Stimulated activated CD4-positive, alpha-beta T cell treated with anti-CD3 and anti-CD28 coated beads, TNF-alpha, amount 100 ng/mL, for 4 hours (primary cell): Measurements from ENCODE around the gene FNIP2.
"Not testable (repeated sequence)": the region's sequence is repeated elsewhere in the genome, so short reads cannot be mapped to it uniquely, and the experiment has no call there.

Experiments
- DNase-seq, 3 experiments: peaks; one replicate each; pipeline ENCODE4 v3.0.0-alpha.2; 2020; ENCODE audit warnings: low read depth in 3 of 3

The FNIP2 gene

DNA sequence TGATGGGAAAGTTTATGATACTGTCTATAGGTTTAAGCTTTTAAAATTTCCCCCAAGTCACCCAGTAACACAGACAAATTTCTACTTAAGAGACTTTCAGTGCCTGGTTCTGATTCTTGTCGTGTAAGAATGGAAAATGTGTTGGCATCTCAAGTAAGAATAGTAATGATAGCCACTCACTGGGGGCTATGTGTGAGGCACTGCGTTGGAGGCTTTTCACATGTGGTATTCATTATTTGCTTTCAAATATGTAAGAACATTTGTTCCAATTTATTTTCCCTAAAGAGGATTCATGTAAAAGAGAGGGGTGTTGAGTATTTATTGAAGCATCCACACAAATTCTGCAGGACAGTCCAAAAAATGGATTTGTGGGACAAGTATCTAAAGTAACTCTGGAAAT is 143.6 kb downstream of the FNIP2 start:
- no peak for DNase-seq

DNA sequence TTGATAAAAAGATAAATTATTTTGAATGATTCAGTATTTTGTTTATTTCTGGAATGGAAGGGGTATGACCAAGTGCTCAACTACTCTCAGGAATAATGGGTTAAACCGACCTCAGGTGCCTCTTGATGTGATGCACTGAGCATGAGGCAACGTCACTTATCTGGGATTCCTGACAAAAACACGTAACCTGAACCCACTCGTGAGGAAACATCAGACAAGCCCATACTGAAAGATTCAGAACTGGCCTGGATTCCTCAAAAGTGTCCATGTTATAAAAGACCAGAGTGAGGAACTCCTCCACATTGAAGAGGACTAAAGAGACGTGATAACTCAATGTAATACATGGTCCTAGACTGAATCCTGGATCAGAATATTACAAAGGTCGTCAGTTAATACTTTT is 144.0 kb downstream of the FNIP2 start:
- no peak for DNase-seq

DNA sequence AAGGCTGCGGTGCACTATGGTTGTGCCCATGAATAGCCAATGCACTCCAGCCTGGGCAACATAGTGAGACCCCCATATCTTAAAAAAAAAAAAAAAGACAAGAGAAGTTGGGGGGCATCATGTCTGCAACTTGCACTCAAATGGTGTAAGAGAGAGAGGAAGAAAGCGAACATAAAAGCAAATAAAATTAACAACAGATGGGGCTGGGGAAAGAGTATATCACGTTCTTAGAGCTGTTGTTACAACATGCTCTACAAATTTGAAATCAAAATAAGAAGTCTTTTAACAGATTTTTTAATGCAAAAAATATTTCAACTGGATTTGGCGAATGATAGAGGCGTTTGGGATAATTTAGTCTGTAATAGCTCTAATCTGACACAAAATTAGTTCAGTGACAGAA is 144.9 kb downstream of the FNIP2 start:
- DNase-seq = no peak

DNA sequence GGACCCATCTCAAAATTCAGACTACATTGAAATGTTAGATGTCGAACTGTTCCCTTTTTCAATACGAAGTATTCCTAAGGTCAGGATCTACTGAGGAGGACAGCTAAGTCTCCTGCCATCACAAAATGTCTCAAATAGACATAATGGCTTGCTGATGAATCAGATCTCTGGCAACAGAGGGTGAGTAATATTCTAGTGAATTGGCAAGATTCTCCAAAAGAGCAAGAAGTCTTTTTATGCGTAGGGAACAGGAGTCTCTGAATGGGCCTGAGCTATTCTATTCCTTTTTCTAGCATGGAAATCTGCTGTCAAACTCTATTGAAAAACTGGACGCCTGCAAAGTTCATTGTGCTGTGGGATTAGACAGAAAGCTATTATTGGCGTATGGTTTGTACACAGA is 145.4 kb downstream of the FNIP2 start:
- no peak for DNase-seq

DNA sequence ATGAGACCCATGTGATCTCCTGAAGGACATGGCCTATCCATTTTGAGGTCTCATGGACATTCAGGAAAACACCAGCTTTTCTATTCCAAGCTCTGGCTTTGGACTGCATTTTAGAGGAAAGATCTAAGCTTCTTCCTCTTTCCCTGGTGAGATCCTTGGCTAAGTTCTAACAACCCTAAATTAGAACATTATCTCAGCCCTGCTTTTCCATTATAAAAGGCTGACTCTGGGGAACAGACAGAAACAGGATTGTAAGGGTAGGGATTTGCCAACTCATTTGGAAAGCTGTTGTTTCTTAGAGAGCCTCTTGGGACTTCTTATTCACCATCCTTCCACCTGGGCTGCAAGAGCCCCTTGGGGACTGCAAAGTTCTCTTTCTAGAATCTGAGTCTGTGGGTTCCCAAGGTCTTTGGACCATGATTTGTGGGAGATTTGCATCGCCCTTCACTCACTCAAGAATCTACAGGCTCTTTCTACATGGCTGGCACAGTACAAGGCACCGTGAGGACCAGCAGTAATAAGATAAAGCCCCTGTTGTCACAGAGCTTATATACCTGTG is 146.9 kb downstream of the FNIP2 start:
- DNase-seq = no peak

DNA sequence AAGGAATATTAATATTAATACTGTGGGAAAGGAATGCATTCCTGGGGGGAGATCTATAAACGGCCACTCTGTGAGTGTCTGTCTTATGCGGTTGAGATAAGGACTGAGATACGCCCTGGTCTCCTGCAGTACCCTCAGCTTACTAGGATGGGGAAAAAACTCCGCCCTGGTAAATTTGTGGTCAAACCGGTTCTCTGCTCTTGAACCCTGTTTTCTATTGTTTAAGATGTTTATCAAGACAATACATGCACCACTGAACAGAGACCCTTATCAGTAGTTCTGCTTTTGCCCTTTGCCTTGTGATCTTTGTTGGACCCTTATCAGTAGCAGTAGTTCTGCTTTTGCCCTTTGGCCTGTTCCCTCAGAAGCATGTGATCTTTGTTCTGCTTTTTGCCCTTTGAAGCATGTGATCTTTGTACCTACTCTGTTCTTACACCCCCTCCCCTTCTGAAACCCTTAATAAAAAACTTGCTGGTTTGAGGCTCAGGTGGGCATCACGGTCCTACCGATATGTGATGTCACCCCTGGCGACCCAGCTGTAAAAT is 151.7 kb downstream of the FNIP2 start:
- not testable (repeated sequence) for DNase-seq

DNA sequence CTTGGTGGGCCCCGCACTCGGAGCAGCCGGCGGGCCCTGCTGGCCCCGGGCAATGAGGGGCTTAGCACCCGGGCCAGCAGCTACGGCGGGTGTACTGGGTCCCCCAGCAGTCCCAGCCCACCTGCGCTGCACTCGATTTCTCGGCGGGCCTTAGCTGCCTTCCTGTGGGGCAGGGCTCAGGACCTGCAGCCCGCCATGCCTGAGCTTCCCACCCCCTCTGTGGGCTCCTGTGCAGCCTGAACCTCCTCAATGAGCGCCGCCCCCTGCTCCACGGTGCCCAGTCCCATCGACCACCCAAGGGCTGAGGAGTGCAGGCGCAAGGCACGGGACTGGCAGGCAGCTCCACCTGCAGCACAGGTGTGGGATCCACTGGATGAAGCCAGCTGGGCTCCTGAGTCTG is 158.9 kb downstream of the FNIP2 start:
- not testable (repeated sequence) for DNase-seq

DNA sequence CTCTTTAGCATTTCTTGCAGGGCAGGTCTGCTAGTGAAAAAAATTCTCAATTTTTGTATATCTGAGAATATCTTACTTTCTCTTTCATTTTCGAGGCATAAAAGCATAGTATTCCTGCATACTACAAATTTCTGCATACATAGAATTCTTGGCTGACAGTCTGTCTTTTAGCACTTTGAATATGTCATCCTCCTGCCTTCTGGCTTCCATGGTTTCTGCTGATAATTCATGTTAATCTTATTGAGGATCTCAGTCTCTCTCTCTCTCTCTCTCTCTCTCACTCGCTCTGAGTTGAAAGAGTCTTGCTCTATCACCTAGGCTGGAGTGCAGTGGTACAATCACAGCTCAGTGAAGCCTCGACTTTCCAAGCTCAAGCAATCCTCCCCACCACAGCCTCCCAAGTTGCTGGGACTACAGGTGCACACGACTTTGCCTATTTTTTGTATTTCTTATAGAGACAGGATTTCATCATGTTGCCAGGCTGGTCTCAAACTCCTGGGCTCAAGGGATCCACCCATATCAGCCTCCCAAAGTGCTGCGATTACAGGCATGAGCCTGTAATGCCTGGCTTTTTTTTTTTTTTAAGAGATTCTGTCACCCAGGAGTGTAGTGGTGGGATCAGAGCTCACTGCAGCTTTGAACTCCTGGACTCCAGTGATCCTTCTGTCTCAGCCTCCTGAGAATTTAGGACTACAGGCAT is 161.3 kb downstream of the FNIP2 start:
- no peak for DNase-seq

DNA sequence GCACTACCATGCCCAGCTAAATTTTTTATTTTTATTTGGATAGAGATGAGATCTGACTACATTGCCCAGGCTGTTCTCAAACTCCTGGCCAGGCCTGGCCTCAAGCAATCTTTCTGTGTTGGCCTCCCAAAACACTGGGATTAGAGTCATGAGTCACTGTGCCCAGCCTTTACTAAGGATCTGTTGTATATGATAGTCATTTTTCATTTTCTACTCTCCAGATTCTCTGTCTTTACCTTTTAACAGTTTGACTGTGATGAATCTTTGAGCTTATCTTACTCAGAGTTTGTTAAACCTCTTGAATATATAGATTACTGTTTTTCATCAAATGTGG is 161.8 kb downstream of the FNIP2 start:
- no peak for DNase-seq

DNA sequence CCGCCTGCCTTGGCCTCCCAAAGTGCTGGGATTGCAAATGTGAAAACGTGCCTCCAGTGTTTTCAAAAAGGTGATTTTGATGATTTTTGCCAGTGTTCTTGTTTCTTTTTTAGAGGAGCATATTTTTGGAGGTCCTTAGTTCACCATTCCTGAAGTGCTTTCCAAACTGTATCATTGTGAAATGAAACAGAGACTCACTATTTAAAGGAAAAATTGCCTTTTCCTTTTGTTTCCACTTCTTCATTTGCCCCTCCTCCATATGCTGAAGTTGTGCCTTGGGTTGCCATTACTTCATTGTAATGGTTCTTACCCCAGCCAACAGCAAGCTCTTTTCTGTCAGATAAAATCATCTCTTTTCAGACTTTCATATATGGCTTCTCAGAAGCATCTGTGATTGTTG is 164.4 kb downstream of the FNIP2 start:
- DNase-seq = no peak

DNA sequence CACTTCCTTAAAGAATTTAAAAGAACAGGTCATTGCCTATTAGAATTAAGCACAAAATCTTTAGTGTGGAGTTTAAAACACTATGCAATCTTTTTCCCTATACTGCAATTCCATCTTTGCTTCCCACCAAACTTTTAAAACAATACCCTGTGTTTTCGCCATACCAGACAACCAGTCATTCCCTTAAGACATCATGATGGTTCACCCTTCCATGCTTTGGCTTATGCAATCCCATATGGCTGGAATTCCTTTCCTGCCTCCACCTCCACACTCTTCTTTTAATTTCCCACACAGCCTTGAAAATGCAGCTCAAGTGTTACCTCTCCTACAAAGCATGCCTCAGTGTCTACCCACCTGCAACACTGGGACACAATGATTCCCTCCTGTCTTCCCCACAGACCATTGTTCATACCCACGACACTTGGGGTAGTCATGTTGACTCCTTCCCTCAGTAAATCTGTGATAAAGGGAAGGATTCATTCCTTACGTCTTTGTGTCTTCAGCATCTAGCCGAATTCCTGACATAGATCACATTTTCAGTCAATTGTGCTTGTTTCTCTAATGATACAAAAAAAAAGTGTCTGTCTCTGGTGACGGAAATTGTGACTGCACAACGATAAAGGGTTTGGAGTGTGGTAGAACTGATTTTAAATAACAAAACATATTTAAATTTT is 166.3 kb downstream of the FNIP2 start:
- no peak for DNase-seq

DNA sequence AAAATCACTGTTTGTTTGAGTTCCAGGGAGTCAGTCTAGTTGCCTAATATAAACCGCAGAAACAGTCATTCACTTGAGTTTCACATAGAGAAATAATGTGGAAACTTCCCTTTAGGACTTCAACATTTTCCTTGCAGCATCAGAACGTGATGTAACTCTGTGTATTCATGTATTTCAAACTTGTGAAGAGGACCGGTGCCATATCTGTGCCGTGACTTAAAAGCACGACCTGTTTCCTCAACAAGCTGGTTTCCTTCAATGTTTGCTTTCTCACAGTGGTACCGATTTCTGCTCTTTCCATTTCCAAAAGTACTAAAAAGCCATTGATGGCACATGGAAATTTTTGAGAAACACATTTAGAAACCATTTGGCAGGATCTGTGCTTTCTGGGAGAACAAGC is 167.4 kb downstream of the FNIP2 start:
- DNase-seq = no peak

DNA sequence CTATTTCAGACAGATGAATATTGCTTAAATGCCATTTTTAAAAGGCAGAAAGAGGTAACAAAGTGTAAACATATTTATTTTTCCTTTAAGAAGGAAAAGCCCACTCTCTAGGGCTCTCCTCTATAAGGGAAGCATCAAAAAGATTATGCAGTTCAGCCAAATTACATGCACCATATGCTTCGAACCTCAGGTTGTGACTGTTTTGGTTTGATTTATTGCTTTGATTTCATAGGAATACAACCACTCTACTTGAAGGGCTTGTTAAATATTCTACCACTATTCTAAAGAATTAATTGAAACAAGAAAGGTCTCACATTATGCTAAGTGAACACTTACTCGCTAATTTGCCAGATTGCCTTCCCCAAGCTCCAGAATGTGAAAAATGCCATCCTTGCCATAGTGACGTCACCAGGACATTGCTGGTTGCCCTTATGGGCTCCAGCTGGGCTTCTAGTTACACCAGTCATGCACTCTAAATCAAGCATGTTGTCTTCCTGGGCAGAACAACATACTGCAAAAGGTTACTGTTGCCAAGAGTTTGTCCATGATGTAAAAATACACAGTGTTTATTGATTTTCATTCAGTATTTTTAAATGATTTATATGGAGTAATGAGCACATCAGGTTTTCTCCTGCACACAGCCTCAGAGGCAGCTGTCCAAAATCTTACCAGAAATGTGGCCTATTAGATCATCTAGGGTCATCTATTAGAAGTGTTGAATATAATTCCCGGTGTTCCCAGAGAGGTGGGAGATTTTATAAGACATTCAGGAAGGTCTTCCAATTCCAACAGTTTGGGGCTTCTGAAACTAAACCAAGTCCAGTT is 169.6 kb downstream of the FNIP2 start:
- no peak for DNase-seq

DNA sequence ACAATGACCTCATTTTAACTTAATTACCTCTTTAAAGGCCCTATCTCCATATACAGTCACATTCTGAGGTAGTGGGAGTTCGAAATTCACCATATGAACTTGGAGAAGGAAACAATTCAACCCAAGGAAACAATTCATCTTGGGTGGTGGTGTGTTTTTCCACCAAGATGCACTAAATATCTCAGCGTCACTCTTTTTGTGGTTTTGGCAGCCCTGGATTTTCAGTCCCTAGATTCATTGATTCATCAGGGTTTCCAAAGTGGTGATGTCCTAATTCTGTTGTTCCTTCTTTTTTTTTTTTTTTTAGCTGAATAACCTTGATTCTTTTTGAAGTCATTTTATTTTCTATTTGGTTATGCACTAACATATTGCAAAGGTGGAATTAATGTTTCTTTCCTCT is 171.4 kb downstream of the FNIP2 start:
- DNase-seq = no peak

DNA sequence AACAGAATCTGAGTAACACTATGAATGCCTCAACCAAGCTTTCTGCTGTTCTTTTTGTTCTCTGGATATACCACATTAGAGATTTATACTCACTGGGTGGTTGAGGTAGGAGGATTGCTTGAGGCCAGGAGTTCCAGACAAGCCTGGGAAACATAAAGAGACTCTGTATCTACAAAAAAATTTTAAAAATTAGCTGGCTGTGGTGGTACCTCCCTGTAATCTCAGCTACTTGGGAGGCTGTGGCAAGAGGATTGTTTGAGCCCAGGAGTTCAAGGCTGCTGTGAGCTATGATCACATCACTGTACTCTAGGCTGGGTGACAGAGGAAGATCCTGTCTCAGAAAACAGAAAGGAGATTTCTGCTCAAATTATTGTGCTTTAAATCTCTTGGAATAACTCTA is 172.5 kb downstream of the FNIP2 start:
- DNase-seq = no peak

DNA sequence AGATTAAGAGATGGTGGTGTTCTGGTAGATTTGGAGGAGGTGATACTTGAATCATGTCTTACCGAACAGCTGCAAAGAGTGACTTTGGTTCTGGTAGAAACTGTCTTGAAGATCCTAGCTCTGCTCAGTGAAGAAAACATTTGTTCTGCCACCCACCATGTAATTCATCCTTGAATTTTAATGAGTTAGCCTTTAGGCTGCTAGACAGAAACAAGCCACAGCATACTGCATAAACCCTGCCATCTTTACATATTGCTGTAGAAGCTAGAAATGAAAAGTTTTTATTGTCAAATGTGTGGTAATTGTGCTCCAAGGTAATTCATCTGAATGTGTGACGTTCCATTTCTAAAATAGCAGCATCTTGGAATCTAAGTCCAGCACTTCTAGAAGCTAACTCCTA is 173.1 kb downstream of the FNIP2 start:
- DNase-seq = no peak

DNA sequence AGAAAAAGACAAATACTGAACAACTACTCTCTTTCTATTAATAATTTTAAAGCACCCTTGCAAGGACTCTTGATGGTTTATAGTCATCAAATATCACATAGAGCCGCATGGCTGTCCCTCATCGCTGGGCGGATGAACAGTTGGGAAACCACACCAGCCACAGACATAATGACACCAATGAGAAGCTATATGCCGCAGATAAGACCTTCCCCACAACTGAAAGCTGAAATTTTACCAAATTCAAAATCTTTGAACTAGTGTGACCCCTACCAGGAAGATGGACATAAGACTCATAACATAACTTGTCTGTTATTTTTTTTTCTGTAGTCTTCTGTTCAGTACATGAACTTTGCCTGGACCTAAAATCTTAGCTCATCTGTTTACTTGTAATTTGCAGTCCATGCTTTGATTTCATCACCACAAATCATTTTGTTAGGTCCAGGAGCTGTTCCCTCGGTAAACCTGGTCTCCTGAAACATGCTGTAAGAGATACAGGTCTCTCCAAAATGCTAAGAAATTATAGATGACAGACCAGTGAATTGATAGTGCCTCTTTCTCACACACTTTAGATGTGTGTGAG is 176.8 kb downstream of the FNIP2 start:
- DNase-seq = no peak

DNA sequence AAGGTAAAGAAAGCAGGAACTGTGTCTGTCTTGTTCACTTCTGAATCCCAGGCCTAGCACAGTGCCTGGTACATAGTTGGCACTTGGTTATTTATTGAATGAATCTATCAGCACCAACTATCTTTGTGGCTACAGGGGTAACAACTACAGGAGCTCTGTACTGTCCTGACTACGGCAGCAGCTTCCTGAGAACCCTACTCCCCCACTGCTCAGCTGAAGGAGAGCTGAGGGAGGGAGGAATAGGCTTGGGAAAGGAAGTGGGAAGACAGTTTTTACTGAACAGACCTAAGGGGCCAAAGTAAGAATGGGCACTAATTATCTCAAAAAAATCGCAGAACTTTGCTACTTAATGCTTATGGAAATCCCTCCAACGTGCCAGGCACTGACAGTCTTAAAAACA is 178.0 kb downstream of the FNIP2 start:
- no peak for DNase-seq

DNA sequence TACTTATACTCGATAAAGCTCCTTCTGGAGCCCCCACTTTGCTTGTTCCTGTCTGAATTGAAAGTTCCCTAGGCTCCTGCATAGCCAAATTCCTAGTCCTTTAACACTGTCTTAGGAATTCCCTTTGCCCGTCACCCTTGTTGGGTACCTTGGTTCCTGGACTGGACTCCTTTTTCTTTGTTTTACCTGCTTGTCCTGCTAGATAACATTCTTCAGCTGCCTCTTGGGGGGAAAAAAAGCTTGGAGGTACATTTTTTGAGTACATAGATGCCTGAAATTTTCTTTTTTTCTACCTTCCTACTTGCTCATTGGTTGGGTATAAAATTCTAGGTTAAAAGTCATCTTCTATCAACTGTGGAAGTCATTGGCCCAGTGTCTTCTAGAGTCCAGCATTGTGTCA is 179.2 kb downstream of the FNIP2 start:
- no peak for DNase-seq

DNA sequence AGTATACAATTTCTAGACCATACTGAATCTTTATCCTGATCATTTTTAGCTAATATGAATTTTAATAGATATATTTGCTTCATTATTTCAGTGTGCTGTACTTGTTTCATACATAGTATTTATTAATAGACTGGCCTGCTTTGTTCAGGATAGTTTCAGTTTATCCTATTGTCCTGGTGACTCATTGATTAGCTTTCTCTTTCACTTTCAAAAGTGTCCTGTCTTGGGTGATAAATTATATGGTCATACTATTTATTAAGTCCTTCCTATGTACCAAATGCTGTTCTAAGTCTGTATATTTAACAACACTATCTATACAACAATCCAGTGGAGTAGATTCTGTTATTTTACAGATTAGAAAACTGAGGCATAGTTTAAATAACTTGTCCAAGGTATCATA is 180.3 kb downstream of the FNIP2 start:
- DNase-seq = no peak

DNA sequence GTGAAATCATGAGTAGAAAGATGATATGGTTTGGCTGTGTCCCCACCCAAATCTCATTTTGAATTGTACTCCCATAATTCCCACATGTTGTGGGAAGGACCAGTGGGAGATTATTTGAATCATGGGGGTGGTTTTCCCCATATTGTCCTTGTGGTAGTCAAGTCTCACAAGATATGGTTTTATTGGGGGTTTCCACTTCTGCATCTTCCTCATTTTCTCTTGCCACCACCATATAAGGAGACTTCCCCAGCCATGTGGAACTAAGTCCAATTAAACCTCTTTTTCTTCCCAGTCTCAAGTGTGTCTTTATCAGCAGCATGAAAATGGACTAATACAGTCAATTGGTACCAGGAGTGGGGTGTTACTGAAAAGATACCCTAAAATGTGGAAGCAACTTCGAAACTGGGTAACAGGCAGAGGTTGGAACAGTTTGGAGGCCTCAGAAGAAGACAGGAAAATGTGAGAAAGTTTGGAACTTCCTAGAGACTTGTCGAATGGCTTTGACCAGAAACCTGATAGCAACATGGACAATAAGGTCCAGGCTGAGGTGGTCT is 183.5 kb downstream of the FNIP2 start:
- DNase-seq = not testable (repeated sequence)

DNA sequence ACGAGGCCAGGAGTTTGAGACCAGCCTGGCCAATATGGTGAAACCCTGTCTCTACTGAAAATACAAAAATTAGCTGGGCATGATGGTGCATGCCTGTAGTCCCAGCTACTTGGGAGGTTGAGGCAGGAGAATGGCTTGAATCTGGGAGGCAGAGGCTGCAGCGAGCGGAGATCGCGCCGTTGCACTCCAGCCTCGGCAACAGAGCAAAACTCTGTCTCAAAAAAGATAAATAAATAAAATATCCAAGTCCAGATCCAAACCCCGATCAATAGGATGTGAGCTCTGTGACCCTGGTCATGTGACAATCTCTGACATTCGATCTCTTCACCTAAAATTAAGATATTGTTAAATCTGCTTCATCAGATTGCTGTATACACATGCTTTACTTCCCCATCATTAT is 187.5 kb downstream of the FNIP2 start:
- not testable (repeated sequence) for DNase-seq
